ENCODE data around the gene DNAH2. TPM values are rescaled to one million over a fixed set of nuclear protein-coding genes. Genes with fewer than 3 reads are reported as not detected.

Gene DNAH2
- total RNA-seq, 2 donors from 2014 or later = 0.19 to 1.3 TPM

- intact Hi-C loops (cut with DNase I) = no loop called here
- DNase-seq (ENCODE audit: low spot score) = no peak
Measured at GRCh38 chr17:7701681-7702080, 15.9 kb upstream of the DNAH2 start.

GRCh38 chr17:7702776-7703175, 14.8 kb upstream of the DNAH2 start:
- intact Hi-C loops (cut with DNase I) = no loop called here
- no peak for DNase-seq (ENCODE audit: low spot score)

GRCh38 chr17:7703584-7704479, 13.7 kb upstream of the DNAH2 start:
- intact Hi-C loops (cut with DNase I) = no loop called here
- DNase-seq (ENCODE audit: low spot score) = no peak

GRCh38 chr17:7704601-7705268, 12.8 kb upstream of the DNAH2 start, which contains the start of gene EFNB3:
Gene EFNB3 (plus strand): TSS chr17:7705202. CDS start chr17:7705599, 397 bp downstream.
- DNase-seq (ENCODE audit: low spot score) = no peak
- intact Hi-C loops (cut with DNase I) = no loop called here

- peak; percentile 69 for DNase-seq (ENCODE audit: low spot score)
- intact Hi-C loops (cut with DNase I) = no loop called here
Measured at GRCh38 chr17:7705269-7706255, 12.0 kb upstream of the DNAH2 start.

- no peak for DNase-seq (ENCODE audit: low spot score)
Measured at GRCh38 chr17:7706631-7707354, 10.8 kb upstream of the DNAH2 start.

GRCh38 chr17:7707446-7707845, 10.1 kb upstream of the DNAH2 start:
- DNase-seq (ENCODE audit: low spot score) = peak; percentile 54
- intact Hi-C loops (cut with DNase I) = no loop called here

More at GRCh38 chr17:7706631-7707354, 10.8 kb upstream of the DNAH2 start:
- intact Hi-C loops (cut with DNase I) = no loop called here

- DNase-seq (ENCODE audit: low spot score) = peak; percentile 54
- intact Hi-C loops (cut with DNase I) = no loop called here
Measured at GRCh38 chr17:7707858-7708750, 9.4 kb upstream of the DNAH2 start.

GRCh38 chr17:7709031-7709430, 8.5 kb upstream of the DNAH2 start:
- intact Hi-C loops (cut with DNase I) = no loop called here
- DNase-seq (ENCODE audit: low spot score) = peak; percentile 67

GRCh38 chr17:7710301-7710700, 7.2 kb upstream of the DNAH2 start:
- peak; percentile 26 for DNase-seq (ENCODE audit: low spot score)

GRCh38 chr17:7711051-7711755, 6.3 kb upstream of the DNAH2 start:
- peak; percentile 22 for DNase-seq (ENCODE audit: low spot score)
- intact Hi-C loops (cut with DNase I) = no loop called here

More at GRCh38 chr17:7710301-7710700, 7.2 kb upstream of the DNAH2 start:
- intact Hi-C loops (cut with DNase I) = no loop called here

- intact Hi-C loops (cut with DNase I) = no loop called here
- no peak for DNase-seq (ENCODE audit: low spot score)
Measured at GRCh38 chr17:7712111-7712771, 5.3 kb upstream of the DNAH2 start.

GRCh38 chr17:7713782-7714181, 3.8 kb upstream of the DNAH2 start:
- no peak for DNase-seq (ENCODE audit: low spot score)
- intact Hi-C loops (cut with DNase I) = no loop called here

GRCh38 chr17:7714721-7715594, 2.6 kb upstream of the DNAH2 start:
- no peak for DNase-seq (ENCODE audit: low spot score)

More at GRCh38 chr17:7714721-7715594, 2.6 kb upstream of the DNAH2 start:
- intact Hi-C loops (cut with DNase I) = no loop called here

Data from posterior vena cava (tissue), 2 donors.